Peyer's patch (tissue), 4 donors: ENCODE results near the gene FTCD. TPM values are rescaled to one million over a fixed set of nuclear protein-coding genes. Genes with fewer than 3 reads are reported as not detected.
A peak's percentile ranks its signal among the peaks of the same experiment; 100 is the strongest.

Source experiments
- DNase-seq, 3 donors: peaks; one replicate each; pipeline ENCODE4 v3.0.0-alpha.2; 2017 to 2019
- H3K27ac ChIP-seq, 4 donors: fragments of 200-600 bp; sonication (generic); one replicate each; pipeline ENCODE4 v1.5.1; 2016 to 2019
- H3K27me3 ChIP-seq, 2 donors: fragments of 200-600 bp; sonication (generic); one replicate each; pipeline ENCODE4 v1.5.1; 2019
- H3K36me3 ChIP-seq, 3 donors: fragments of 200-600 bp; sonication (generic); one replicate each; pipeline ENCODE4 v1.5.1; 2016 to 2019
- H3K4me1 ChIP-seq, 4 donors: fragments of 200-600 bp; sonication (generic); one replicate each; pipeline ENCODE4 v1.5.1; 2016 to 2019
- H3K4me3 ChIP-seq, 4 donors: fragments of 200-600 bp; sonication (generic); 1 replicate in 3 of 4; 2 replicates in 1 of 4; pipeline ENCODE4 v1.5.1; 2016 to 2019; ENCODE audit warnings: mild to moderate bottlenecking in 1 of 4
- H3K9me3 ChIP-seq, 4 donors: fragments of 200-600 bp; sonication (generic); one replicate each; pipeline ENCODE4 v1.5.1; 2016 to 2019; ENCODE audit warnings: mild to moderate bottlenecking in 1 of 4
- CTCF ChIP-seq, 6 experiments: fragments of 450-650 bp in 4 of 6; fragments of 200-600 bp in 2 of 6; sonication (generic) in 1 of 6; IDR thresholded peaks; one replicate each; pipeline ENCODE4 v1.5.1; 2017 to 2019; ENCODE audit warnings: antibody characterized with exemption in 6 of 6, mild to moderate bottlenecking in 3 of 6, moderate library complexity in 1 of 6
- POLR2A ChIP-seq, 2 donors: fragments of 450-650 bp; IDR thresholded peaks; one replicate each; pipeline ENCODE4 v1.5.1; 2017; ENCODE audit warnings: antibody characterized with exemption in 2 of 2, mild to moderate bottlenecking in 2 of 2, moderate library complexity in 2 of 2
- total RNA-seq, 4 donors: library from RNA; depleted of rRNA; stranded (reverse); fragments of >200 nt; gene quantifications; one replicate each; pipeline ENCODE4 v1.1.0, GENCODE V29; 2016

FTCD gene
- total RNA-seq, 4 donors from 2014 or later, result 0.67 to 1.0 TPM; not detected in 2

- Histone ChIP-seq H3K36me3 (peaks cover 0 to 17% (median 0%) of the 10 kb centered on the region in 3 donors), H3K4me1 (peaks cover 0 to 6% (median 0%) of the 10 kb centered on the region in 4 donors), H3K9me3 (no peaks in the 10 kb centered on the region), H3K4me3 (no peak overlapping the region), H3K27ac (peak overlapping the region in 2 of 4 donors; percentile 13 to 42), H3K27me3 (no peaks in the 10 kb centered on the region)
- TF ChIP-seq POLR2A (IDR thresholded peaks at IDR 0.05), result no peak
- TF ChIP-seq CTCF (IDR thresholded peaks at IDR 0.05), result no peak
- peak in 2 of 3 donors; percentile 15 to 48 for DNase-seq
These were observed 33.1 kb upstream of the FTCD start for GRCh38 chr21:46188226-46189212.

- H3K36me3 ChIP-seq, result peaks cover 0 to 12% (median 0%) of the 10 kb centered on the region in 3 donors
- DNase-seq, result peak in 2 of 3 donors; percentile 8 to 35
- H3K27ac ChIP-seq, result no peak overlapping the region
- no peaks in the 10 kb centered on the region for H3K9me3 ChIP-seq
- H3K4me3 ChIP-seq, result no peak overlapping the region
- no peak for TF ChIP-seq POLR2A (IDR thresholded peaks at IDR 0.05)
- no peak for TF ChIP-seq CTCF (IDR thresholded peaks at IDR 0.05)
- no peaks in the 10 kb centered on the region for H3K27me3 ChIP-seq
- H3K4me1 ChIP-seq, result peaks cover 0 to 6% (median 0%) of the 10 kb centered on the region in 4 donors
These were observed 32.4 kb upstream of the FTCD start for GRCh38 chr21:46187814-46188213.

GRCh38 chr21:46187261-46187660 lies 31.9 kb upstream of the FTCD start:
- Histone ChIP-seq H3K4me3 (no peak overlapping the region), H3K27me3 (no peaks in the 10 kb centered on the region), H3K27ac (no peak overlapping the region), H3K4me1 (peaks cover 0 to 6% (median 0%) of the 10 kb centered on the region in 4 donors), H3K36me3 (peaks cover 0 to 7% (median 0%) of the 10 kb centered on the region in 3 donors), H3K9me3 (no peaks in the 10 kb centered on the region)
- DNase-seq, result peak in 2 of 3 donors; percentile 14 to 15
- no peak for TF ChIP-seq CTCF (IDR thresholded peaks at IDR 0.05)

GRCh38 chr21:46185716-46186115 lies 30.3 kb upstream of the FTCD start:
- H3K27ac ChIP-seq, result no peak overlapping the region
- DNase-seq, result peak in 2 of 3 donors; percentile 12 to 40
- H3K27me3 ChIP-seq, result no peaks in the 10 kb centered on the region
- TF ChIP-seq POLR2A (IDR thresholded peaks at IDR 0.05), result no peak
- no peak for TF ChIP-seq CTCF (IDR thresholded peaks at IDR 0.05)
- peaks cover 0 to 6% (median 0%) of the 10 kb centered on the region in 4 donors for H3K4me1 ChIP-seq
- H3K4me3 ChIP-seq, result no peak overlapping the region
- no peaks in the 10 kb centered on the region for H3K9me3 ChIP-seq
- H3K36me3 ChIP-seq, result no peaks in the 10 kb centered on the region

GRCh38 chr21:46184625-46185555 lies 29.5 kb upstream of the FTCD start:
- peak; percentile 53 to 89 (median 87) for DNase-seq
- peak overlapping the region; percentile 36 to 63 (median 48) for H3K4me3 ChIP-seq
- peak overlapping the region; percentile 36 to 91 (median 70) for H3K27ac ChIP-seq

More at GRCh38 chr21:46184625-46185555, 29.5 kb upstream of the FTCD start:
- Histone ChIP-seq H3K36me3 (no peaks in the 10 kb centered on the region), H3K9me3 (no peaks in the 10 kb centered on the region), H3K27me3 (no peaks in the 10 kb centered on the region), H3K4me1 (peaks cover 0 to 6% (median 0%) of the 10 kb centered on the region in 4 donors)
- TF ChIP-seq POLR2A (IDR thresholded peaks at IDR 0.05) (peak in 1 of 2 donors; percentile 14), CTCF (IDR thresholded peaks at IDR 0.05) (no peak)
